ENCODE results near the gene ACTR5.

GRCh38 chr20:38809942-38810341 lies 61.7 kb downstream of the ACTR5 start:
- TF ChIP-seq EZH2phosphoT487 (IDR thresholded peaks at IDR 0.05; ENCODE audit: borderline replicate concordance, low read depth) (no peak), FOSL2 (IDR thresholded peaks at IDR 0.05; ENCODE audit: borderline replicate concordance, low read depth) (no peak), CTCF (IDR thresholded peaks at IDR 0.05) (no peak), FOXJ3 (CRISPR knock-in tag; IDR thresholded peaks at IDR 0.05) (no peak), SIN3A (IDR thresholded peaks at IDR 0.05; ENCODE audit: borderline replicate concordance, low read depth, low read length) (no peak), RAD21 (IDR thresholded peaks at IDR 0.05; ENCODE audit: low read length) (no peak), SMC3 (IDR thresholded peaks at IDR 0.05; ENCODE audit: low read depth, low read length) (no peak), YY1 (IDR thresholded peaks at IDR 0.05; ENCODE audit: low read depth) (no peak), RXRA (IDR thresholded peaks at IDR 0.05; ENCODE audit: borderline replicate concordance, low read depth) (no peak), EP300 (IDR thresholded peaks at IDR 0.05; ENCODE audit: borderline replicate concordance in 1 of 2, low read depth in 1 of 2, low read length in 1 of 2) (no peak), RCOR1 (IDR thresholded peaks at IDR 0.05; ENCODE audit: low read length) (no peak), REST (IDR thresholded peaks at IDR 0.05; ENCODE audit: low read depth, low read length) (no peak)

All from SK-N-SH (cell line).